A673 (cell line): ENCODE measurements around the gene ZNHIT1.
A peak's percentile ranks its signal among the peaks of the same experiment; 100 is the strongest.

Source experiments
- CTCF ChIP-seq: fragments of 300-800, 200-600 bp; sonication (generic); conservative IDR thresholded peaks from 2 replicates; pipeline ENCODE4 v1.5.1; 2017; ENCODE audit warnings: low read depth, mild to moderate bottlenecking, antibody characterized with exemption, low read length, moderate library complexity, mixed read lengths
- EZH2 ChIP-seq: fragments of 200-600 bp; sonication (generic); IDR thresholded peaks from 2 replicates; pipeline ENCODE4 v1.6.1; 2017; ENCODE audit warnings: borderline replicate concordance, low read depth, mild to moderate bottlenecking, mixed read lengths, antibody characterized with exemption, low read length; ENCODE audit not compliant: poor library complexity, severe bottlenecking

GRCh38 chr7:101216860-101217387 lies 1.0 kb upstream of the ZNHIT1 start:
- TF ChIP-seq CTCF, result 0 out of 2 replicates have a peak, but pooled peaks have one; percentile 18
- no peak for TF ChIP-seq EZH2
